Gastrocnemius medialis (tissue), 4 donors: Measurements from ENCODE around the gene HAO1.

Source experiments
- POLR2A ChIP-seq, 2 donors: fragments of 450-650 bp; IDR thresholded peaks; one replicate each; pipeline ENCODE4 v1.6.1; 2017; ENCODE audit warnings: antibody characterized with exemption in 2 of 2, mild to moderate bottlenecking in 2 of 2, moderate library complexity in 2 of 2
- TF ChIP-seq, protein P1 (sequence below), 5 experiments: fragments of 450-650 bp in 3 of 5; fragments of 200-600 bp in 2 of 5; sonication (generic) in 2 of 5; IDR thresholded peaks in 4 of 5; conservative IDR thresholded peaks in 1 of 5; 1 replicate in 4 of 5; 2 replicates in 1 of 5; pipeline ENCODE4 v1.5.1; 2016 to 2019; ENCODE audit warnings: antibody characterized with exemption in 5 of 5, mild to moderate bottlenecking in 3 of 5, moderate library complexity in 3 of 5

GRCh38 chr20:7903429-7903828 is 36.8 kb downstream of the HAO1 start:
- TF ChIP-seq, protein P1, sequence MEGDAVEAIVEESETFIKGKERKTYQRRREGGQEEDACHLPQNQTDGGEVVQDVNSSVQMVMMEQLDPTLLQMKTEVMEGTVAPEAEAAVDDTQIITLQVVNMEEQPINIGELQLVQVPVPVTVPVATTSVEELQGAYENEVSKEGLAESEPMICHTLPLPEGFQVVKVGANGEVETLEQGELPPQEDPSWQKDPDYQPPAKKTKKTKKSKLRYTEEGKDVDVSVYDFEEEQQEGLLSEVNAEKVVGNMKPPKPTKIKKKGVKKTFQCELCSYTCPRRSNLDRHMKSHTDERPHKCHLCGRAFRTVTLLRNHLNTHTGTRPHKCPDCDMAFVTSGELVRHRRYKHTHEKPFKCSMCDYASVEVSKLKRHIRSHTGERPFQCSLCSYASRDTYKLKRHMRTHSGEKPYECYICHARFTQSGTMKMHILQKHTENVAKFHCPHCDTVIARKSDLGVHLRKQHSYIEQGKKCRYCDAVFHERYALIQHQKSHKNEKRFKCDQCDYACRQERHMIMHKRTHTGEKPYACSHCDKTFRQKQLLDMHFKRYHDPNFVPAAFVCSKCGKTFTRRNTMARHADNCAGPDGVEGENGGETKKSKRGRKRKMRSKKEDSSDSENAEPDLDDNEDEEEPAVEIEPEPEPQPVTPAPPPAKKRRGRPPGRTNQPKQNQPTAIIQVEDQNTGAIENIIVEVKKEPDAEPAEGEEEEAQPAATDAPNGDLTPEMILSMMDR (IDR thresholded peaks at IDR 0.05 in 4 of 5, conservative IDR thresholded peaks at IDR 0.05 in 1 of 5), result no peak
- no peak for TF ChIP-seq POLR2A (IDR thresholded peaks at IDR 0.05)
